Type B pancreatic cell (in vitro differentiated cells): ENCODE data around the gene MCTP1. TPM values are rescaled to one million over a fixed set of nuclear protein-coding genes. Genes with fewer than 3 reads are reported as not detected.

ENCODE experiments used
- DNase-seq: peaks from one replicate; pipeline ENCODE4 v3.0.0; 2021; ENCODE audit warnings: mixed read lengths; ENCODE audit not compliant: unreplicated experiment; ENCODE audit errors: extremely low spot score
- H3K27ac Mint-ChIP-seq: 2 replicates; pipeline ENCODE4 v1.8.0; 2021; ENCODE audit warnings: mild to moderate bottlenecking, mixed read lengths
- H3K27me3 Mint-ChIP-seq: 2 replicates; pipeline ENCODE4 v1.8.0; 2021; ENCODE audit warnings: mixed read lengths
- H3K36me3 Mint-ChIP-seq: 2 replicates; pipeline ENCODE4 v1.8.0; 2021; ENCODE audit warnings: mixed read lengths
- H3K4me1 Mint-ChIP-seq: one replicate; pipeline ENCODE4 v1.8.0; 2021; ENCODE audit warnings: mixed read lengths; ENCODE audit not compliant: unreplicated experiment
- H3K4me3 Mint-ChIP-seq: 2 replicates; pipeline ENCODE4 v1.8.0; 2021; ENCODE audit warnings: mild to moderate bottlenecking, mixed read lengths
- H3K9me3 Mint-ChIP-seq: 2 replicates; pipeline ENCODE4 v1.8.0; 2021; ENCODE audit warnings: mixed read lengths
- CTCF ChIP-seq: fragments of 200-600 bp; sonication (generic); conservative IDR thresholded peaks from 2 replicates; pipeline ENCODE4 v1.5.0; 2021; ENCODE audit warnings: antibody characterized with exemption, mild to moderate bottlenecking
- total RNA-seq: library from RNA; stranded (reverse); gene quantifications from 2 replicates; pipeline ENCODE4 v1.2.1, GENCODE V29; 2021; ENCODE audit warnings: low replicate concordance

The MCTP1 gene
- total RNA-seq, 1 donor from 2014 or later = 4.6 TPM

- no peak overlapping the region for H3K27ac Mint-ChIP-seq
- DNase-seq = no peak
- no peak overlapping the region for H3K4me3 Mint-ChIP-seq
- peaks cover 13% of the 10 kb centered on the region for H3K4me1 Mint-ChIP-seq
- H3K9me3 Mint-ChIP-seq = no peaks in the 10 kb centered on the region
- H3K27me3 Mint-ChIP-seq = no peaks in the 10 kb centered on the region
- no peak for TF ChIP-seq CTCF
- no peaks in the 10 kb centered on the region for H3K36me3 Mint-ChIP-seq
These were observed 593.6 kb downstream of the MCTP1 start for GRCh38 chr5:94691291-94691690.

- Mint-ChIP-seq H3K4me3 (no peak overlapping the region), H3K4me1 (peaks cover 13% of the 10 kb centered on the region), H3K27me3 (no peaks in the 10 kb centered on the region), H3K9me3 (no peaks in the 10 kb centered on the region), H3K36me3 (peaks cover 3% of the 10 kb centered on the region), H3K27ac (no peak overlapping the region)
- DNase-seq = no peak
- no peak for TF ChIP-seq CTCF
These were observed 594.1 kb downstream of the MCTP1 start for GRCh38 chr5:94690778-94691177.

- Mint-ChIP-seq H3K4me3 (no peak overlapping the region), H3K36me3 (peaks cover 6% of the 10 kb centered on the region), H3K9me3 (no peaks in the 10 kb centered on the region), H3K27me3 (no peaks in the 10 kb centered on the region), H3K4me1 (peaks cover 13% of the 10 kb centered on the region), H3K27ac (no peak overlapping the region)
- no peak for DNase-seq
- no peak for TF ChIP-seq CTCF
These were observed 595.0 kb downstream of the MCTP1 start for GRCh38 chr5:94689908-94690307.

GRCh38 chr5:94682814-94683520 is 601.9 kb downstream of the MCTP1 start:
- Mint-ChIP-seq H3K36me3 (peaks cover 11% of the 10 kb centered on the region), H3K4me3 (no peak overlapping the region), H3K9me3 (no peaks in the 10 kb centered on the region), H3K27ac (no peak overlapping the region), H3K27me3 (no peaks in the 10 kb centered on the region), H3K4me1 (no peaks in the 10 kb centered on the region)
- DNase-seq = no peak
- TF ChIP-seq CTCF = no peak

- H3K36me3 Mint-ChIP-seq = no peaks in the 10 kb centered on the region
- no peaks in the 10 kb centered on the region for H3K9me3 Mint-ChIP-seq
- no peak for TF ChIP-seq CTCF
- H3K4me3 Mint-ChIP-seq = no peak overlapping the region
- no peak for DNase-seq
- no peak overlapping the region for H3K27ac Mint-ChIP-seq
- no peaks in the 10 kb centered on the region for H3K4me1 Mint-ChIP-seq
- H3K27me3 Mint-ChIP-seq = no peaks in the 10 kb centered on the region
These were observed 608.8 kb downstream of the MCTP1 start for GRCh38 chr5:94675965-94676618.
